ENCODE data around the gene CDCA5.

DNA sequence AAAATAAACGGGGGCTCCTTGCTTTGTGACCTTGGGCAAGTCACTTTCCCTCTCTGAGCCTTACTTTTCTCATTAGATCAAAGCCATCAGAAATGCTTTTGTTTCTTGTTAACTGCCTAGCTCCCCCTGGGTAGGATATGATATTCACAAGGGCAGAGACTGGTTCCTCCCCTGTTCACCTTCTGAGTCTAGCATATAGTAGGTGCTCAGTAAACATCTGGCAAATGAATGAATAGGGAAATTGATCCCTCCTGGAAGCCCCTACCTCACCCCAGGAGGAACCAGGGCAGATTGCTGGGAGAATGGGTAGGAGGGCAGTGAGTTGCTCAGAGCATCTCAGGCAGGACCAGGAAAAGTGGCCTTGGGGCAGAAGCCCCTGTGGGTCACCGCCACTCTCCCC lies 49.4 kb downstream of the CDCA5 start:
- TF ChIP-seq CTCF (IDR thresholded peaks at IDR 0.05) (no peak), POLR2A (IDR thresholded peaks at IDR 0.05) (no peak)

Data from Peyer's patch (tissue), 4 donors.